Heart left ventricle (tissue), 13 donors: ENCODE results near the gene LTBP2.

Source experiments
- CTCF ChIP-seq, 12 donors: fragments of 200-600 bp; sonication (generic) in 4 of 12; IDR thresholded peaks; one replicate each; pipeline versions ENCODE4 v1.5.0 to v1.8.0; 2018 to 2022; ENCODE audit warnings: antibody characterized with exemption in 12 of 12, mild to moderate bottlenecking in 5 of 12
- POLR2A ChIP-seq, 2 donors: fragments of 450-650 bp; IDR thresholded peaks; one replicate each; pipeline ENCODE4 v1.6.1; 2017; ENCODE audit warnings: antibody characterized with exemption in 2 of 2, mild to moderate bottlenecking in 2 of 2, moderate library complexity in 2 of 2
- donor health status: ischemic (EF 13 %, LVEDD 7.1; RV severe dilation, severe dysfunction).
- donor health status: DM: no; HTN: yes; CAD: no.
- donor health status: DM: no; HTN: no; CAD: no.
- donor health status: ischemic (EF 25% LVEDD 6.9; RV normal size, moderate dysfunction).
- donor health status: ischemic (EF 25% LVEDD 5.7; RV mildly dilated, moderate dysfunction).
- donor health status: ischemic (EF 35%, LVEDD 5.7; RV mildly dilated, moderate dysfunction).
- donor health status: nonischemic (EF 11% LVEDD 7.7; RV severe dilation, severe dysfunction).
- donor health status: DM: yes; HTN: yes; CAD: no.
- donor health status: PGD.
- donor health status: ischemic (EF 29% LVEDD 5.4; RV normal size, mild dysfunction).
- donor health status: nonischemic (EF 23%, LVEDD 6.1; RV moderate dilation, normal function).

- TF ChIP-seq CTCF (IDR thresholded peaks at IDR 0.05) (no peak), POLR2A (IDR thresholded peaks at IDR 0.05) (no peak)
These were observed 7.1 kb downstream of the LTBP2 start for GRCh38 chr14:74604911-74605310.
